A673 (cell line): ENCODE measurements around the gene SLMAP. TPM values are rescaled to one million over a fixed set of nuclear protein-coding genes. Genes with fewer than 3 reads are reported as not detected.

Experiments
- BruUV-seq: library from RNA; stranded (reverse); fragments of 400-500 nt; replicated peaks from 2 replicates; lab custom pipeline; 2021; lab: Mats Ljungman, UMichigan
- CTCF ChIA-PET: fragments of 300-600 bp; sonication (Branson Sonifier 250); formaldehyde crosslinking; loops from one replicate; lab custom pipeline; 2022; ENCODE audit warnings: antibody characterized with exemption; lab: Charles Lee
- POLR2A ChIA-PET: fragments of 300-600 bp; sonication (Branson Sonifier 250); formaldehyde crosslinking; loops from one replicate; lab custom pipeline; 2022; ENCODE audit warnings: antibody characterized with exemption; ENCODE audit not compliant: low non-redundant PET; lab: Charles Lee
- DNase-seq: peaks from one replicate; pipeline ENCODE4 v3.0.0-alpha.2; 2015; ENCODE audit warnings: low spot score
- H3K27ac ChIP-seq: fragments of 200-600 bp; sonication (generic); 2 replicates; pipeline ENCODE4 v1.5.1; 2016; ENCODE audit warnings: mixed run types, low read depth, mild to moderate bottlenecking, mixed read lengths, antibody characterized with exemption, low read length; ENCODE audit not compliant: poor library complexity, severe bottlenecking
- H3K27me3 ChIP-seq: fragments of 200-600 bp; sonication (generic); replicated peaks from 2 replicates; pipeline ENCODE4 v1.6.1; 2017; ENCODE audit warnings: mixed run types, low read depth, mild to moderate bottlenecking, mixed read lengths, antibody characterized with exemption, low read length; ENCODE audit not compliant: insufficient read depth, poor library complexity
- H3K36me3 ChIP-seq: fragments of 200-600 bp; sonication (generic); 2 replicates; pipeline ENCODE4 v1.6.1; 2016; ENCODE audit warnings: mixed run types, mild to moderate bottlenecking, mixed read lengths, antibody characterized with exemption, low read length; ENCODE audit not compliant: insufficient read depth, poor library complexity, severe bottlenecking
- H3K4me1 ChIP-seq: fragments of 200-600 bp; sonication (generic); 2 replicates; pipeline ENCODE4 v1.6.1; 2017; ENCODE audit warnings: mixed run types, mild to moderate bottlenecking, mixed read lengths, antibody characterized with exemption, low read length; ENCODE audit not compliant: insufficient read depth, poor library complexity, severe bottlenecking
- H3K4me3 ChIP-seq: fragments of 200-600 bp; sonication (generic); 2 replicates; pipeline ENCODE4 v1.5.1; 2016; ENCODE audit warnings: low read depth, mixed run types, mild to moderate bottlenecking, mixed read lengths, low read length; ENCODE audit not compliant: poor library complexity, severe bottlenecking
- H3K9me3 ChIP-seq: fragments of 200-600 bp; sonication (generic); 2 replicates; pipeline ENCODE4 v1.6.1; 2016; ENCODE audit warnings: mixed run types, low read depth, mild to moderate bottlenecking, mixed read lengths, antibody characterized with exemption, low read length; ENCODE audit not compliant: poor library complexity, severe bottlenecking
- EZH2 ChIP-seq: fragments of 200-600 bp; sonication (generic); IDR thresholded peaks from 2 replicates; pipeline ENCODE4 v1.6.1; 2017; ENCODE audit warnings: borderline replicate concordance, low read depth, mild to moderate bottlenecking, mixed read lengths, antibody characterized with exemption, low read length; ENCODE audit not compliant: poor library complexity, severe bottlenecking
- intact Hi-C: fragments of 100-400 bp; cut with micrococcal nuclease; formaldehyde crosslinking; loops from one replicate; pipeline ENCODE4 v1.10.0; 2022; ENCODE audit not compliant: unreplicated experiment
- total RNA-seq: library from RNA; stranded (reverse); gene quantifications from 2 replicates; pipeline ENCODE4 v1.2.3, GENCODE V29; 2021
- TF ChIP-seq, protein P1 (sequence below): fragments of 300-800, 200-600 bp; sonication (generic); conservative IDR thresholded peaks from 2 replicates; pipeline ENCODE4 v1.5.1; 2017; ENCODE audit warnings: low read depth, mild to moderate bottlenecking, antibody characterized with exemption, low read length, moderate library complexity, mixed read lengths

Gene SLMAP
- total RNA-seq, 1 experiment from 2014 or later, result 32.4 TPM

DNA sequence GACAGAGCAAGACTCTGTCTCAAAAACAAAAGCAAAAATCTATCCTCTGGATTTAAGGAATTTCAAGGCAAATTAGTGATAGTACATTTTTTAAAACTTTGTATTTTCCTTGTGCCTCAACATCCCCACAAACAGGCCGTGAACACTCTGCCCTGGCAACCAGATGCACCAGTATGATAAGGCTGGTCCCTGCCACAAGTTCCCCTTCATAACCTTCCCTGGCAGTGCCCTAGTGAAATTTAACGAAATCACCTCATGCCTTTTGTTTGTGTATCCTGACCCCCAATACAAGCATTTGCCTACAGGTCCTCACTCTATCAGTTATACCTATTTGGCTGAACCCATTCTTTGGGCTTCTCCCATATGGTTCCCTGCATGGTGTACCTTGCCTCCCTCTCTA is 144.7 kb downstream of the SLMAP start:
- Histone ChIP-seq H3K4me3 (no peak overlapping the region), H3K27ac (no peak overlapping the region), H3K4me1 (no peaks in the 10 kb centered on the region), H3K9me3 (no peaks in the 10 kb centered on the region), H3K27me3 (no peaks in the 10 kb centered on the region), H3K36me3 (no peaks in the 10 kb centered on the region)
- ChIA-PET CTCF (no interaction called here), POLR2A (no interaction called here)
- no TSS peak for BruUV-seq
- intact Hi-C loops, result no loop called here
- no peak for TF ChIP-seq EZH2
- TF ChIP-seq, protein P1, sequence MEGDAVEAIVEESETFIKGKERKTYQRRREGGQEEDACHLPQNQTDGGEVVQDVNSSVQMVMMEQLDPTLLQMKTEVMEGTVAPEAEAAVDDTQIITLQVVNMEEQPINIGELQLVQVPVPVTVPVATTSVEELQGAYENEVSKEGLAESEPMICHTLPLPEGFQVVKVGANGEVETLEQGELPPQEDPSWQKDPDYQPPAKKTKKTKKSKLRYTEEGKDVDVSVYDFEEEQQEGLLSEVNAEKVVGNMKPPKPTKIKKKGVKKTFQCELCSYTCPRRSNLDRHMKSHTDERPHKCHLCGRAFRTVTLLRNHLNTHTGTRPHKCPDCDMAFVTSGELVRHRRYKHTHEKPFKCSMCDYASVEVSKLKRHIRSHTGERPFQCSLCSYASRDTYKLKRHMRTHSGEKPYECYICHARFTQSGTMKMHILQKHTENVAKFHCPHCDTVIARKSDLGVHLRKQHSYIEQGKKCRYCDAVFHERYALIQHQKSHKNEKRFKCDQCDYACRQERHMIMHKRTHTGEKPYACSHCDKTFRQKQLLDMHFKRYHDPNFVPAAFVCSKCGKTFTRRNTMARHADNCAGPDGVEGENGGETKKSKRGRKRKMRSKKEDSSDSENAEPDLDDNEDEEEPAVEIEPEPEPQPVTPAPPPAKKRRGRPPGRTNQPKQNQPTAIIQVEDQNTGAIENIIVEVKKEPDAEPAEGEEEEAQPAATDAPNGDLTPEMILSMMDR, result no peak
- no peak for DNase-seq

DNA sequence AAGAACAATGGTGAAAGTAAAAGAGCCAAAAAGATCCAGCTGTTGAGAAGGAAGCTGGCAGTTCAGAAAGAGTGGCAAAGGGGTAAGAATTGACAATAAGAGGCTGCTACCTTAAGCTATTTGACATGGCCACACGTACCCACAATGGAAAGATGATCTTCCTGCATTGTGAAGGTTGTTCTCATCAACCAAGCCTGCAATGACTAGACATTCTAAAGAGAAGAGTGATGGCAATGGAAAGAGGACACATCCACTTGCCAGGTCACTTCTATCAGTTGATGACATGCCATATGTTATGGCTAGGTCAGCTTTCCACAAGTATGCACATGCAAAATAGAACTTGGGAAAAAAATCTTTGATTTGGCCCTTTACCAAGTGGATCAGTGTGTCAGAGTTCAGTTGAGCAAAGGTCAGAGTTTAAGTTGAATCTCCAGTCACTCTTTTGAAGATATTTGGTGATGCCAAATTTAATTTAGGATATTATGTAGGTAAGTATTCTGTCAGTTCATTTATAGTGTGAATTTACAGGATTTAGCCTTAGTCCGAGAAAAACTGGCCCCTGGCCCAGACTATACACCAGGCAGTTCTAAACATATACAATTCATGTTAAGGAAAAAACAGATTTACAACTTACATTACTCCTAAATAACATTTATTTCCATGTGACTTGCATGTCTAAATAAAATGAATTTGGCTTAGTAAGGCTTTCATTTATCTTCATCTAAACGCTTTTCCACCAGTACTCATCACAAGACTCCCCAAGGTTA is 147.2 kb downstream of the SLMAP start:
- no TSS peak for BruUV-seq
- H3K27me3 ChIP-seq, result no peaks in the 10 kb centered on the region

DNA sequence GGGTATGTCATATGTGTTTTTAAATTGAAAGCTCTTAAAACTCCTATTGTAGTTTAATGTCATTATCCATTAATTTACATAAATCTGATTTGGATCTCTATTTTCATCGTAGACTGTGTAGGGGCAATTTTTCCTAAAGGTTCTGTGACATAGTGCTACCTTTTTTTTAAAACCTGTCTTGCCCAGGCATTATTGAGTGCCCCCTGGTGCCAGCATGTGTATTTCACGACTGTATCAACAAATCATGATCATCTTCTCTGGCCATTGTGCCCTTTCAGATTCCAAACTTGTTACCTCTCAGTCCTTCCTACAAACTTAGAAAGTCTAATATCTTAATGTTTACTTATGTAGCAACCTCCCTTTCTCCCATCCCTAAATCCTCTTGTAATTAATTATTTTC is 154.9 kb downstream of the SLMAP start:
- peak; percentile 5 for DNase-seq
- no peak overlapping the region for H3K4me3 ChIP-seq
- ChIA-PET CTCF (no interaction called here), POLR2A (no interaction called here)
- TF ChIP-seq EZH2, result no peak
- TF ChIP-seq, protein P1, result peak; percentile 40; the same call in 1 of the 2 replicates
- H3K27ac ChIP-seq, result no peak overlapping the region
- H3K36me3 ChIP-seq, result peaks cover 2% of the 10 kb centered on the region
- BruUV-seq, result no TSS peak
- H3K9me3 ChIP-seq, result no peaks in the 10 kb centered on the region
- no peaks in the 10 kb centered on the region for H3K4me1 ChIP-seq
- intact Hi-C loops, result no loop called here
- no peaks in the 10 kb centered on the region for H3K27me3 ChIP-seq

More for the DNA sequence above, 147.2 kb downstream of the SLMAP start:
- Histone ChIP-seq H3K36me3 (peaks cover 2% of the 10 kb centered on the region), H3K4me1 (no peaks in the 10 kb centered on the region), H3K4me3 (no peak overlapping the region), H3K9me3 (no peaks in the 10 kb centered on the region), H3K27ac (no peak overlapping the region)
- ChIA-PET POLR2A (no interaction called here), CTCF (no interaction called here)
- TF ChIP-seq EZH2, result no peak
- TF ChIP-seq, protein P1, result no peak
- no peak for DNase-seq
- intact Hi-C loops, result no loop called here
